GM19035 (cell line): Measurements from ENCODE around the gene TMBIM4.
"Not testable (repeated sequence)": the region's sequence is repeated elsewhere in the genome, so short reads cannot be mapped to it uniquely, and the experiment has no call there.

Experiments used
- ATAC-seq: cut with Tn5 transposase; IDR thresholded peaks from one replicate; pipeline ENCODE4 v1.9.1; 2021; ENCODE audit not compliant: unreplicated experiment

Gene TMBIM4

GRCh38 chr12:66187036-66187435, 17.2 kb upstream of the TMBIM4 start:
- ATAC-seq = no peak

- not testable (repeated sequence) for ATAC-seq
These were observed 15.0 kb upstream of the TMBIM4 start for GRCh38 chr12:66184822-66185221.

GRCh38 chr12:66182956-66183355, 13.2 kb upstream of the TMBIM4 start:
- ATAC-seq = no peak

GRCh38 chr12:66176105-66176900, 6.5 kb upstream of the TMBIM4 start:
- no peak for ATAC-seq

GRCh38 chr12:66174391-66175325, 4.9 kb upstream of the TMBIM4 start:
- not testable (repeated sequence) for ATAC-seq

GRCh38 chr12:66170606-66171005, 810 bp upstream of the TMBIM4 start:
- no peak for ATAC-seq

GRCh38 chr12:66168410-66168809, 1.4 kb downstream of the TMBIM4 start:
- no peak for ATAC-seq

- no peak for ATAC-seq
These were observed 3.2 kb downstream of the TMBIM4 start for GRCh38 chr12:66166561-66166960.

GRCh38 chr12:66165141-66165540, 4.7 kb downstream of the TMBIM4 start:
- ATAC-seq = no peak

GRCh38 chr12:66164349-66164821, 5.4 kb downstream of the TMBIM4 start:
- ATAC-seq = no peak

- no peak for ATAC-seq
These were observed 6.5 kb downstream of the TMBIM4 start for GRCh38 chr12:66163289-66163688.

- ATAC-seq = no peak
These were observed 7.1 kb downstream of the TMBIM4 start for GRCh38 chr12:66162701-66163100.

GRCh38 chr12:66160704-66161103, 9.1 kb downstream of the TMBIM4 start:
- ATAC-seq = no peak

- no peak for ATAC-seq
These were observed 10.7 kb downstream of the TMBIM4 start for GRCh38 chr12:66159123-66159522.

- no peak for ATAC-seq
These were observed 13.1 kb downstream of the TMBIM4 start for GRCh38 chr12:66156654-66157053.

GRCh38 chr12:66154776-66155175, 15.0 kb downstream of the TMBIM4 start:
- no peak for ATAC-seq

GRCh38 chr12:66152732-66153131, 17.1 kb downstream of the TMBIM4 start:
- no peak for ATAC-seq

- no peak for ATAC-seq
These were observed 19.9 kb downstream of the TMBIM4 start for GRCh38 chr12:66149702-66150398.

GRCh38 chr12:66144791-66145754, 24.7 kb downstream of the TMBIM4 start:
- no peak for ATAC-seq

GRCh38 chr12:66143868-66144267, 25.9 kb downstream of the TMBIM4 start:
- ATAC-seq = no peak
